GM12878 (cell line): Measurements from ENCODE around the gene ARFIP1. TPM values are rescaled to one million over a fixed set of nuclear protein-coding genes. Genes with fewer than 3 reads are reported as not detected.

Source experiments
- ATAC-seq: fragments of 200-7000 bp; cut with Tn5 transposase; 3 replicates; pipeline ENCODE4 v1.9.1; 2020; ENCODE audit warnings: mild to moderate bottlenecking, moderate library complexity
- BruUV-seq: library from RNA; stranded (reverse); fragments of 400-500 nt; replicated peaks from 2 replicates; lab custom pipeline; 2021; lab: Mats Ljungman, UMichigan
- CTCF ChIA-PET: fragments of 300-600 bp; sonication (Branson Sonifier 250); formaldehyde crosslinking; extraction: SDS; loops from one replicate; lab custom pipeline; 2021; ENCODE audit warnings: inconsistent platforms; lab: Yijun Ruan, JAX
- POLR2A ChIA-PET: fragments of 350-600 bp; formaldehyde crosslinking; extraction: SDS; loops from one replicate; lab custom pipeline; 2021; ENCODE audit warnings: inconsistent platforms; lab: Charles Lee
- RAD21 ChIA-PET: fragments of 300-600 bp; sonication (Branson Sonifier 250); formaldehyde crosslinking; loops from one replicate; lab custom pipeline; 2023; ENCODE audit warnings: antibody characterized with exemption; ENCODE audit not compliant: unreplicated experiment; lab: Charles Lee
- SMC1A ChIA-PET: fragments of 300-600 bp; sonication (Branson Sonifier 250); formaldehyde crosslinking; loops from one replicate; lab custom pipeline; 2023; ENCODE audit not compliant: unreplicated experiment, uncharacterized antibody; lab: Charles Lee
- DNase-seq: peaks from one replicate; pipeline ENCODE4 v3.0.0-alpha.2; 2011; ENCODE audit warnings: low read depth, low spot score
- FAIRE-seq: peaks from 3 replicates; lab custom pipeline; 2011; peaks lifted over from hg19 to GRCh38; lab: Jason Lieb, UNC
- H2AFZ ChIP-seq: 2 replicates; pipeline ENCODE4 v1.6.0; 2011; ENCODE audit warnings: low read depth, low read length, control low read depth; ENCODE audit not compliant: control insufficient read depth
- H3K27ac ChIP-seq: 2 replicates; pipeline ENCODE4 v1.5.1; 2011; ENCODE audit warnings: control low read depth; ENCODE audit not compliant: control insufficient read depth, insufficient read depth
- H3K27me3 ChIP-seq, 2 experiments: replicated peaks in 1 of 2; 2 replicates each; pipeline versions ENCODE4 v1.6.0 to v1.6.1; 2011; ENCODE audit warnings: low read length in 1 of 2; ENCODE audit not compliant: control insufficient read depth in 2 of 2, insufficient read depth in 2 of 2
- H3K36me3 ChIP-seq, 2 experiments: 2 replicates each; pipeline ENCODE4 v1.5.1; 2011; ENCODE audit warnings: low read length in 1 of 2; ENCODE audit not compliant: control insufficient read depth in 2 of 2, insufficient read depth in 2 of 2
- H3K4me1 ChIP-seq: 2 replicates; pipeline ENCODE4 v1.6.1; 2011; ENCODE audit warnings: mild to moderate bottlenecking, low read length, moderate library complexity, mixed read lengths; ENCODE audit not compliant: control insufficient read depth, insufficient read depth
- H3K4me2 ChIP-seq: 2 replicates; pipeline ENCODE4 v1.6.0; 2011; ENCODE audit warnings: control low read depth; ENCODE audit not compliant: control insufficient read depth, insufficient read depth
- H3K4me3 ChIP-seq: fragments of 200-600 bp; sonication (generic); 2 replicates; pipeline ENCODE4 v1.5.1; 2016
- H3K79me2 ChIP-seq: 2 replicates; pipeline ENCODE4 v1.6.0; 2011; ENCODE audit warnings: low read length; ENCODE audit not compliant: control insufficient read depth, insufficient read depth
- H3K9ac ChIP-seq: 2 replicates; pipeline ENCODE4 v1.8.0; 2011; ENCODE audit warnings: low read length, control low read depth, mixed read lengths; ENCODE audit not compliant: control insufficient read depth, insufficient read depth
- H3K9me3 ChIP-seq: replicated peaks from 3 replicates; pipeline ENCODE4 v1.5.1; 2011; ENCODE audit warnings: mild to moderate bottlenecking, low read length; ENCODE audit not compliant: control insufficient read depth, insufficient read depth
- H4K20me1 ChIP-seq: 2 replicates; pipeline ENCODE4 v1.6.0; 2011; ENCODE audit not compliant: control insufficient read depth, insufficient read depth
- BACH1 ChIP-seq: fragments of 450-650 bp; IDR thresholded peaks from 2 replicates; pipeline ENCODE4 v1.6.1; 2017; ENCODE audit warnings: mild to moderate bottlenecking, borderline replicate concordance
- BRCA1 ChIP-seq: IDR thresholded peaks from 2 replicates; pipeline ENCODE4 v1.6.1; 2011; ENCODE audit warnings: low read depth, low read length, improper control_type of control experiment
- GATAD2B ChIP-seq: fragments of 450-650 bp; conservative IDR thresholded peaks from 2 replicates; pipeline ENCODE4 v1.6.1; 2017; ENCODE audit warnings: low read depth, mild to moderate bottlenecking, moderate library complexity
- WRNIP1 ChIP-seq: IDR thresholded peaks from 2 replicates; pipeline ENCODE4 v1.6.1; 2011; ENCODE audit warnings: low read depth, low read length, improper control_type of control experiment, borderline replicate concordance
- ZBTB40 ChIP-seq: fragments of 450-650 bp; IDR thresholded peaks from 2 replicates; pipeline ENCODE4 v1.6.1; 2016; ENCODE audit warnings: mild to moderate bottlenecking, moderate library complexity, borderline replicate concordance
- ZNF622 ChIP-seq: fragments of 450-650 bp; IDR thresholded peaks from 2 replicates; pipeline ENCODE4 v1.6.1; 2017; ENCODE audit warnings: mild to moderate bottlenecking, inconsistent platforms
- WGBS: methylation state at CpG from one replicate; pipeline ENCODE4 v1.1.6; 2016; ENCODE audit warnings: low lambda C conversion rate; ENCODE audit not compliant: insufficient replicate concordance, insufficient coverage; ENCODE audit errors: missing lambda C conversion rate; 5-methylcytosine and 5-hydroxymethylcytosine counted together
- in situ Hi-C: fragments of 300-500 bp; cut with MboI; formaldehyde crosslinking; loops from 9 replicates; pipeline ENCODE4 v1.14.3; 2018; ENCODE audit warnings: mixed read lengths
- intact Hi-C: fragments of 100-400 bp; cut with micrococcal nuclease; formaldehyde crosslinking; loops from one replicate; pipeline ENCODE4 v1.14.2; 2022; ENCODE audit not compliant: unreplicated experiment
- polyA plus RNA-seq, 11 experiments: library from polyadenylated mRNA; depleted of rRNA in 4 of 11; unstranded in 6 of 11; stranded (reverse) in 5 of 11; fragments of >200 nt; fragmentation: Nextera tagmentation in 4 of 11; fragmentation: Illumina TruSeq in 1 of 11; extraction: Ambion mirVana in 4 of 11; extraction: Trizol in 1 of 11; gene quantifications; 1 replicate in 1 of 11; 2 replicates in 10 of 11; pipeline versions ENCODE4 v1.2.1 to v1.2.3, GENCODE V29; 2011 to 2016; ENCODE audit warnings: inconsistent platforms in 2 of 11, missing spikeins in 2 of 11, low read depth in 1 of 11
- total RNA-seq, 4 experiments: library from RNA; depleted of rRNA in 3 of 4; stranded (reverse); fragments of >200 nt in 3 of 4; fragmentation: Illumina TruSeq in 1 of 4; extraction: Trizol in 1 of 4; gene quantifications; 2 replicates each; pipeline versions ENCODE4 v1.2.1 to v1.2.3, GENCODE V29; 2013 to 2021
- TF ChIP-seq, protein P1 (sequence below): IDR thresholded peaks from 2 replicates; pipeline ENCODE4 v1.6.1; 2011; ENCODE audit warnings: borderline replicate concordance, low read depth, mild to moderate bottlenecking, moderate library complexity, mixed read lengths, low read length; ENCODE audit not compliant: insufficient read depth; ENCODE audit errors: extremely low read length
- TF ChIP-seq, protein P2 (sequence below): IDR thresholded peaks from 2 replicates; pipeline ENCODE4 v1.6.1; 2012; ENCODE audit warnings: low read length, inconsistent platforms

The ARFIP1 gene
- total and polyA plus RNA-seq, 10 of the 15 experiments (the other 5 are each of a cell fraction or from before 2014, with no cell fraction given), result 9.5 to 21.7 (median 15.4) TPM

GRCh38 chr4:152910521-152910920 is 130.8 kb downstream of the ARFIP1 start:
- CTCF ChIA-PET, result interaction anchor here (0.7 kb wide), 1 partner anchor 217 kb away, joined by 3 read pairs; no protein-coding TSS in a partner anchor
- H3K4me2 ChIP-seq, result no peak overlapping the region
- WGBS, result 64% methylated on average over 3 of the region's 3 CpGs
- no peak overlapping the region for H3K27ac ChIP-seq
- H3K4me1 ChIP-seq, result no peaks in the 10 kb centered on the region
- SMC1A ChIA-PET, result interaction anchor here (0.7 kb wide), 1 partner anchor 14 kb away, joined by 3 read pairs; no protein-coding TSS in a partner anchor
- no peak for ATAC-seq
- intact Hi-C loops (no loop called here), in situ Hi-C loops (no loop called here)
- no peaks in the 10 kb centered on the region for H4K20me1 ChIP-seq
- H3K79me2 ChIP-seq, result no peaks in the 10 kb centered on the region
- H3K9me3 ChIP-seq, result no peaks in the 10 kb centered on the region
- FAIRE-seq, result no peak
- no TSS peak for BruUV-seq
- no peaks in the 10 kb centered on the region; a peak in 1 of 4 replicates for H3K36me3 ChIP-seq
- POLR2A ChIA-PET, result no interaction called here
- H3K9ac ChIP-seq, result no peak overlapping the region
- no peaks in the 10 kb centered on the region for H3K27me3 ChIP-seq
- no peak for DNase-seq
- RAD21 ChIA-PET, result no interaction called here
- TF ChIP-seq GATAD2B, result no peak
- no peak for TF ChIP-seq BRCA1
- no peak overlapping the region for H2AFZ ChIP-seq
- no peak overlapping the region for H3K4me3 ChIP-seq

GRCh38 chr4:152917543-152918395 is 138.0 kb downstream of the ARFIP1 start:
- DNase-seq, result no peak
- Histone ChIP-seq H3K4me1 (no peaks in the 10 kb centered on the region), H3K27me3 (no peaks in the 10 kb centered on the region), H3K27ac (no peak overlapping the region), H4K20me1 (no peaks in the 10 kb centered on the region), H3K36me3 (no peaks in the 10 kb centered on the region), H3K4me3 (no peak overlapping the region), H3K4me2 (no peak overlapping the region), H3K9ac (no peak overlapping the region), H3K79me2 (no peaks in the 10 kb centered on the region), H2AFZ (no peak overlapping the region), H3K9me3 (peaks cover 3% of the 10 kb centered on the region; the same call in 2 of the 3 replicates)
- ATAC-seq, result no peak
- intact Hi-C loops (no loop called here), in situ Hi-C loops (no loop called here)
- BruUV-seq, result no TSS peak
- ChIA-PET SMC1A (interaction anchor here (0.6 to 1.6 kb wide), 3 partner anchors 36 to 109 kb away, joined by 3 to 5 read pairs (median 3); no protein-coding TSS in a partner anchor), CTCF (no interaction called here), RAD21 (no interaction called here), POLR2A (no interaction called here)
- TF ChIP-seq ZNF622 (no peak), BACH1 (no peak), ZBTB40 (no peak), WRNIP1 (no peak)
- TF ChIP-seq, protein P1, sequence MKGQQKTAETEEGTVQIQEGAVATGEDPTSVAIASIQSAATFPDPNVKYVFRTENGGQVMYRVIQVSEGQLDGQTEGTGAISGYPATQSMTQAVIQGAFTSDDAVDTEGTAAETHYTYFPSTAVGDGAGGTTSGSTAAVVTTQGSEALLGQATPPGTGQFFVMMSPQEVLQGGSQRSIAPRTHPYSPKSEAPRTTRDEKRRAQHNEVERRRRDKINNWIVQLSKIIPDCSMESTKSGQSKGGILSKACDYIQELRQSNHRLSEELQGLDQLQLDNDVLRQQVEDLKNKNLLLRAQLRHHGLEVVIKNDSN, result no peak
- TF ChIP-seq, protein P2, sequence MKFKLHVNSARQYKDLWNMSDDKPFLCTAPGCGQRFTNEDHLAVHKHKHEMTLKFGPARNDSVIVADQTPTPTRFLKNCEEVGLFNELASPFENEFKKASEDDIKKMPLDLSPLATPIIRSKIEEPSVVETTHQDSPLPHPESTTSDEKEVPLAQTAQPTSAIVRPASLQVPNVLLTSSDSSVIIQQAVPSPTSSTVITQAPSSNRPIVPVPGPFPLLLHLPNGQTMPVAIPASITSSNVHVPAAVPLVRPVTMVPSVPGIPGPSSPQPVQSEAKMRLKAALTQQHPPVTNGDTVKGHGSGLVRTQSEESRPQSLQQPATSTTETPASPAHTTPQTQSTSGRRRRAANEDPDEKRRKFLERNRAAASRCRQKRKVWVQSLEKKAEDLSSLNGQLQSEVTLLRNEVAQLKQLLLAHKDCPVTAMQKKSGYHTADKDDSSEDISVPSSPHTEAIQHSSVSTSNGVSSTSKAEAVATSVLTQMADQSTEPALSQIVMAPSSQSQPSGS, result no peak
- 95% methylated on average over 3 of the region's 3 CpGs for WGBS
- FAIRE-seq, result no peak
